OCI-LY1 (cell line): ENCODE data around the gene DHX36.

Experiments
- H2AFZ ChIP-seq: fragments of 200-600 bp; sonication (generic), shearing (Covaris generic); 2 replicates; pipeline ENCODE4 v1.6.0; 2014; ENCODE audit warnings: antibody characterized with exemption, mild to moderate bottlenecking, low read length
- H3F3A ChIP-seq: fragments of 200-600 bp; sonication (generic), shearing (Covaris generic); 2 replicates; pipeline ENCODE4 v1.6.0; 2014; ENCODE audit warnings: mild to moderate bottlenecking, antibody characterized with exemption, low read length, moderate library complexity; ENCODE audit not compliant: insufficient read depth
- H3K27ac ChIP-seq: fragments of 200-600 bp; sonication (generic); 2 replicates; pipeline ENCODE4 v1.5.1; 2014; ENCODE audit warnings: low read length, mixed run types, mild to moderate bottlenecking, low read depth; ENCODE audit not compliant: poor library complexity, severe bottlenecking
- H3K27me3 ChIP-seq: fragments of 200-600 bp; sonication (generic); 2 replicates; pipeline ENCODE4 v1.6.0; 2014; ENCODE audit warnings: antibody characterized with exemption, mild to moderate bottlenecking, low read length, moderate library complexity; ENCODE audit not compliant: insufficient read depth
- H3K36me3 ChIP-seq: fragments of 200-600 bp; sonication (generic); 2 replicates; pipeline ENCODE4 v1.6.1; 2014; ENCODE audit warnings: mild to moderate bottlenecking, antibody characterized with exemption, low read length, moderate library complexity, mixed read lengths; ENCODE audit not compliant: insufficient read depth
- H3K4me1 ChIP-seq: fragments of 200-600 bp; sonication (generic); 2 replicates; pipeline ENCODE4 v1.5.1; 2014; ENCODE audit warnings: mild to moderate bottlenecking, low read length, moderate library complexity; ENCODE audit not compliant: insufficient read depth, severe bottlenecking
- H3K4me2 ChIP-seq: fragments of 200-600 bp; sonication (generic), shearing (Covaris generic); 2 replicates; pipeline ENCODE4 v1.6.1; 2014; ENCODE audit warnings: low read length
- H3K4me3 ChIP-seq: fragments of 200-600 bp; sonication (generic); 2 replicates; pipeline ENCODE4 v1.5.1; 2014; ENCODE audit warnings: low read length, low read depth, mild to moderate bottlenecking, mixed read lengths; ENCODE audit not compliant: poor library complexity, severe bottlenecking
- H3K79me2 ChIP-seq: fragments of 200-600 bp; shearing (Covaris generic); 2 replicates; pipeline ENCODE4 v1.6.1; 2016; ENCODE audit warnings: mixed run types, low read length, mixed read lengths; ENCODE audit not compliant: insufficient read depth
- H3K9ac ChIP-seq: fragments of 200-600 bp; sonication (generic), shearing (Covaris generic); 2 replicates; pipeline ENCODE4 v1.6.1; 2014; ENCODE audit warnings: mild to moderate bottlenecking, low read length, mixed read lengths
- H3K9me2 ChIP-seq: fragments of 200-600 bp; sonication (generic), shearing (Covaris generic); 2 replicates; pipeline ENCODE4 v1.6.1; 2014; ENCODE audit warnings: low read depth, mild to moderate bottlenecking, low read length, mixed read lengths
- H3K9me3 ChIP-seq: fragments of 200-600 bp; shearing (Covaris generic); 2 replicates; pipeline ENCODE4 v1.6.1; 2014; ENCODE audit warnings: low read length, mixed read lengths
- H4K20me1 ChIP-seq: fragments of 200-600 bp; sonication (generic), shearing (Covaris generic); 2 replicates; pipeline ENCODE4 v1.6.0; 2016; ENCODE audit warnings: mild to moderate bottlenecking, low read length; ENCODE audit not compliant: insufficient read depth
- EZH2 ChIP-seq: fragments of 200-600 bp; sonication (generic), shearing (Covaris generic); IDR thresholded peaks from 2 replicates; pipeline ENCODE4 v1.8.0; 2017; ENCODE audit warnings: borderline replicate concordance, mixed run types, mild to moderate bottlenecking, antibody characterized with exemption, low read length, moderate library complexity, mixed read lengths
- TF ChIP-seq, protein P1 (sequence below): fragments of 200-600 bp; sonication (generic), shearing (Covaris generic); IDR thresholded peaks from 2 replicates; pipeline ENCODE4 v1.5.1; 2017; ENCODE audit warnings: mild to moderate bottlenecking, antibody characterized with exemption, low read length, moderate library complexity, mixed read lengths

The DHX36 gene

DNA sequence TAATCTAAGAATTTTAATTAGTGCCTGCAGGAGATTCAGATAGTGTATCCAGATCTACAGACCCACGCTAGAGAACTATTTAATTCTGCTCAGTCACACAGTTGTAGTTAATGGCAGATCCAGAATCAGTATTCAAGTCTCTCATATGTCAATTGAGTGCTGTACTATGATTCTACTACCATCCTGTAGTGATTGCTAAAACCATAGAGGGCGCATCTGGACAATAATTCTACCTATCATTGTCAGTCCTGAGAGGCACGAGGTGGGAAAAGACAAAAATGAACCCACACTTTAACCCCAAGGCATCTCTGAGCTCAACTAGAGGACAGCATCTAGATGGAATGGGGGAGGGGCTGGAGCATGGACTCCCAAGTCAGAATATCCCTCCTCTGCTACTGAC lies 22.7 kb downstream of the DHX36 start:
- Histone ChIP-seq H3K79me2 (no peaks in the 10 kb centered on the region), H3F3A (no peaks in the 10 kb centered on the region), H3K27ac (no peak overlapping the region), H2AFZ (no peak overlapping the region), H3K4me3 (no peak overlapping the region), H3K36me3 (peaks cover 96% of the 10 kb centered on the region), H3K9ac (no peak overlapping the region), H3K9me3 (no peaks in the 10 kb centered on the region), H3K9me2 (no peaks in the 10 kb centered on the region), H4K20me1 (0 out of 2 replicates have a peak, but pooled peaks cover 3% of the 10 kb centered on the region), H3K27me3 (no peaks in the 10 kb centered on the region), H3K4me2 (no peak overlapping the region), H3K4me1 (no peaks in the 10 kb centered on the region)
- TF ChIP-seq EZH2: no peak
- TF ChIP-seq, protein P1, sequence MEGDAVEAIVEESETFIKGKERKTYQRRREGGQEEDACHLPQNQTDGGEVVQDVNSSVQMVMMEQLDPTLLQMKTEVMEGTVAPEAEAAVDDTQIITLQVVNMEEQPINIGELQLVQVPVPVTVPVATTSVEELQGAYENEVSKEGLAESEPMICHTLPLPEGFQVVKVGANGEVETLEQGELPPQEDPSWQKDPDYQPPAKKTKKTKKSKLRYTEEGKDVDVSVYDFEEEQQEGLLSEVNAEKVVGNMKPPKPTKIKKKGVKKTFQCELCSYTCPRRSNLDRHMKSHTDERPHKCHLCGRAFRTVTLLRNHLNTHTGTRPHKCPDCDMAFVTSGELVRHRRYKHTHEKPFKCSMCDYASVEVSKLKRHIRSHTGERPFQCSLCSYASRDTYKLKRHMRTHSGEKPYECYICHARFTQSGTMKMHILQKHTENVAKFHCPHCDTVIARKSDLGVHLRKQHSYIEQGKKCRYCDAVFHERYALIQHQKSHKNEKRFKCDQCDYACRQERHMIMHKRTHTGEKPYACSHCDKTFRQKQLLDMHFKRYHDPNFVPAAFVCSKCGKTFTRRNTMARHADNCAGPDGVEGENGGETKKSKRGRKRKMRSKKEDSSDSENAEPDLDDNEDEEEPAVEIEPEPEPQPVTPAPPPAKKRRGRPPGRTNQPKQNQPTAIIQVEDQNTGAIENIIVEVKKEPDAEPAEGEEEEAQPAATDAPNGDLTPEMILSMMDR: peak; percentile 31

DNA sequence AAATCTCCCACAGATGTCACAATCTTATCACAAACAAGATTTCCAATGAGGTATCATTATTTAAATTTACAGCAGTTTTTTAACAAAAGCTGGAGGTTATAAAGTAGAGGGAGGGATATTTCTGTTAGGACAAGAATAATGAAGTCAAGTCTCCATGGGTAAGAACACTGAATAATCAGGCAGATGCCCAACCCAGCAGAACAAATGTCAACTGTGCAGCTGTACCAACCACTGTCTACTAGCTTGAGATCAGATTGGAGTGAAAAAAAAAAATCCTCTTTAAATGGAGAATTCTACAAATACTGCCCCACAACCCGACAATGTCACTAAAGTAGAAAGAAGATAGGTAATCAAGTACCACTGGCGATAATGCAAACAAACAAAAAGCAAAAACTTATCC lies 30.3 kb downstream of the DHX36 start:
- Histone ChIP-seq H3K27ac (no peak overlapping the region), H3F3A (peaks cover 4% of the 10 kb centered on the region; the same call in 1 of the 2 replicates), H3K4me2 (no peak overlapping the region), H3K4me1 (no peaks in the 10 kb centered on the region), H3K4me3 (no peak overlapping the region), H3K9me3 (no peaks in the 10 kb centered on the region), H3K79me2 (no peaks in the 10 kb centered on the region), H3K27me3 (no peaks in the 10 kb centered on the region), H3K9me2 (no peaks in the 10 kb centered on the region), H2AFZ (no peak overlapping the region), H3K9ac (no peak overlapping the region), H4K20me1 (no peaks in the 10 kb centered on the region), H3K36me3 (peaks cover 93% of the 10 kb centered on the region)
- TF ChIP-seq, protein P1: no peak
- no peak for TF ChIP-seq EZH2

DNA sequence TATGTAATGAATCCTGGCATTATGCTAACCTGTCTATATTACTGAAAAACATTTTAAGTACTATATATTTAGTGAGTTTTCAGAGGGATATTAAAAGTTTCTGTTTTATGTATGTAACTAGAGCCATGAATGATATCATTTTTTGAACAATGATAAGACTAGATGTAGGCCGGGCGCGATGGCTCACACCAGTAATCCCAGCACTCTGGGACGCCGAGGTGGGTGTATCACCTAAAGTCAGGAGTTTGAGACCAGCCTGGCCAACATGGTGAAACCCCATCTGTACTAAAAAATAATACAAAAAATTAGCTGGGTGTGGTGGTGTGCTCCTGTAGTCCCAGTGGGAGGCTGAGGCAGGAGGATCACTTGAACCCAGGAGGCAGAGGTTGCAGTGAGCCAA lies 34.1 kb downstream of the DHX36 start:
- Histone ChIP-seq H3K4me1 (no peaks in the 10 kb centered on the region), H3K9me2 (no peaks in the 10 kb centered on the region), H3K36me3 (peaks cover 94% of the 10 kb centered on the region), H3F3A (peaks cover 4% of the 10 kb centered on the region; the same call in 1 of the 2 replicates), H3K9me3 (no peaks in the 10 kb centered on the region), H4K20me1 (no peaks in the 10 kb centered on the region), H3K4me3 (no peak overlapping the region), H2AFZ (no peak overlapping the region), H3K4me2 (no peak overlapping the region), H3K27ac (no peak overlapping the region), H3K79me2 (no peaks in the 10 kb centered on the region), H3K9ac (no peak overlapping the region), H3K27me3 (no peaks in the 10 kb centered on the region)
- TF ChIP-seq, protein P1: no peak
